Measurements from ENCODE around the gene PRICKLE4. TPM values are rescaled to one million over a fixed set of nuclear protein-coding genes. Genes with fewer than 3 reads are reported as not detected.

PRICKLE4 gene
- total RNA-seq (2014; rRNA removed; shearing (Covaris generic)): 0.40 and 1.2 TPM in 2 replicates
- polyA plus RNA-seq (2014; cell fraction: nucleus; rRNA removed): 3.0 and 9.7 TPM in 2 replicates

DNA sequence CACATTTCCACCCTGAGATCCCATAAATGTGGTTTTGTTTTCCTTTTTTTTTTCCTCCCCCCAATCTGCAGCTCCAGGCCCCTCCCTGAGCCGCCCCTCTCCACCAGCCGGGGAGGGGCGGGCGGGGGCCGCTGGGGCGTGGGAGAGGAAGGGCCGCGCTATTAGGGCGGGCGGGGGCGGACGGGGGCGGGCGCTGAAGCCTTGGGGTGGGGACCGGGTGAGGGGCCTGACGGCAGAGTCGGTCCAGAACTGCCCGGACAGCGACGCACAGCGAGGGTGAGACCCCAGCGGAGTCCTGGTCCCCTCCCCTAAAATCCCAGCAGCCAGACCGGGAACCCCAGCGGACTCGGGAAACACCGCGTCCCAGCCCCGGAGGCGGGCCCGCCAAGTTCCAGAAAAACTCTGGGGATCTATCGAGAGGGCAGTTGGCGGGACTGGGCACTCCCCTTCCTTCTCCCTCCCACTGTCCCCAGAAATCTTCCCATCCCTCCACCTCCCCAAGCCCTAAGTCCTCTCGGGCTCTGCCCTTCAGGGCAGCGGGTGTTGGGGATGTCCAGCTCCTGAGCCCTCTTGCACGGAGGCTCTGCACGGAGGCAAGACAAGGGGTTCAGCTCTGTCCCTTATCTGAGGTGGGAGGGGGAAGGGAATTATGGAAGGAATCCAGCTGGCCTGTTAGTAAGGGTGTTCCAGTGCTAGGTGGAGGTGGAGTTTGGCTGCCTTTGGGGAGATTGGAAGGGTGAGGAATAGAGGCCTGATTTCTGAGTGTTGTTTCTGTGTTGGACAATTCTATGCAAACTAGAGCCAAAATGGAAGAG lies at the start of gene PRICKLE4:
PRICKLE4 (plus strand) TSS at position 232 of the 815 bp plus-strand sequence. CDS start 2,692 bp downstream, outside the sequence.
- no peak for DNase-seq (ENCODE audit: extremely low read depth, low read depth)

DNA sequence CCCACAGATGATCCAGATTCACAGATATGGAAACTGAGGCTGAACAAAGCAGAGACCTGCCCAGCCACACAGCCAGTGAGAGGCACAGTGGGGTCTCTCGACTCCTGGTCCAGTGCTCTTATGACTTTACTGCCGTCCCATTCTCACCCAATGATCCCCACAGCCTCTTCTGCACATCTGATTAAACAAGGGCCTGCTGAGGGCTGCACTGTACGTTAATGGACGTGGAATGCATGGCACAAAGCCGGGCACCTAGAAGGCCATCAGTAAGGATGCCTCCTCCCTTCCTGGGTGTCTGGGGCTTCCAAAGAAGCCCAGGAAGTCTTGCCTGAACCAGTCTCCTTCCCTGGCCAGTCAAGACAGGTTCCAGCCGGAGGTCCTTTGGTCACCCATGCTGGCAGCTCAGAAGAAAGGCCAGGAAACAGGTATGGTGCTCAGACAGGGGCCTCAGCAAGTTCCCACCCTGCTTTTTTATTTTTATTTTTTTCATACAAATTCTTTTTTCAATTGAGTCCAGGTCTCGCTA lies 49.0 kb upstream of the PRICKLE4 start:
- DNase-seq (ENCODE audit: extremely low read depth, low read depth): no peak

- DNase-seq (ENCODE audit: extremely low read depth, low read depth): no peak
These were observed 48.4 kb upstream of the PRICKLE4 start for GRCh38 chr6:41732149-41732548.

- DNase-seq (ENCODE audit: extremely low read depth, low read depth): no peak
These were observed 47.8 kb upstream of the PRICKLE4 start for GRCh38 chr6:41732591-41733359.

DNA sequence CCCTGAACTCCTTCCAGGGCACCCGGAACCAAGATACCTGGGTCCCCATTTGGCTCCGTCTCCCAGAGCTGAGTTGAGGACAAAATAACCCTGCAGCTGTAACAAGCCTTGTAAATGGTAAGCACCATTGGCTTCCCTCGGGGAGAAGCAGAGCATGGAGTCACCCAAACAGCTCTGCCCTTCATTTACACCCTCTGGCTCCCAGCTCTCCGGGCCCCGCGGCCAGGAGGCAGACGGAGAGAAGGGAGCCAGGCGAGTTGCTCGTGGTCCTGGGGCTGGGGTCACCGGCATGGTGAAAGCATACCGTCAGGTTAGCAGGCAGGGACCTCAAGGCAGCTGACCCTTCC lies 47.2 kb upstream of the PRICKLE4 start:
- no peak for DNase-seq (ENCODE audit: extremely low read depth, low read depth)

- DNase-seq (ENCODE audit: extremely low read depth, low read depth): no peak
These were observed 46.6 kb upstream of the PRICKLE4 start for GRCh38 chr6:41733707-41734665.

DNA sequence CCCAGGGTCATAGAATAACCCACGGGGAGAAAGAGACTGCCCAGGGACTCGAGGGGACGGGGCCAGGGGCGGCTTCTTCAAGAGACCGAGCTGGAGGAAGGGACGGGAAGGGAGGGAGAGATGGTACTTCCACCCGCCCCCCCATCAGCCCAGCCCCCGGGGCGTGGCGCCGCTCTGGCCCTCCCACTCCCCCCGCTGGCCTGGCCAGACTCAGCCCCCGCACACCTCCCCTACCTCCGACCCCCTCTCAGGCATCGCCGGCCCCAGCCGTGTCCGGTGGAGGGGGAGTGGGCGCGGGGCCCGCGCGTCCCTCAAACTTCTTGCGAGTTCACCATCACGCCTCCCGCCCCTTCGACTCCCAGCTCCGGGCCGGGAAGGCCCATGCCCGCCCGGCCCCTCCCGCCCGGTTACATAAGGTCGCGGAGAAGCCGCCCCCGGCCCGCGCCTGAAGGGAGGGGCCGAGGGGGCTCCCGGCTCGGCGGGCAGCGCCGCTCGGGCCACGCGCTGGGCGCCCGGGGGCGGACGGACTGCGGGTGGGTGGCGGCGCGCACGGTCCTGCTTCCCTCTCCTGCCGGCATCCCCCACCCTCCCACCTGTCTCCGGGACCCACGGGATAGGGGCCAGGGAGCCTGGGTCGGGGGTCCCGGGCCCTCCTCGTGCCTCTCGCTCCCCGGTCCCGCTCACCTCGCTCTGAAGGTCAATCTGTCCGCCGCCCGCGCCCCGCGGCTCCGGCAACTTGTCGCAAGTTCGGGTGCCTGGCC lies 45.7 kb upstream of the PRICKLE4 start:
- no peak for DNase-seq (ENCODE audit: extremely low read depth, low read depth)

GRCh38 chr6:41735427-41736185 lies 45.0 kb upstream of the PRICKLE4 start, which contains the start of gene TFEB:
Gene TFEB (minus strand): TSS chr6:41735608. CDS start chr6:41691213, 44,395 bp downstream.
- peak; percentile 81 for DNase-seq (ENCODE audit: extremely low read depth, low read depth)

DNA sequence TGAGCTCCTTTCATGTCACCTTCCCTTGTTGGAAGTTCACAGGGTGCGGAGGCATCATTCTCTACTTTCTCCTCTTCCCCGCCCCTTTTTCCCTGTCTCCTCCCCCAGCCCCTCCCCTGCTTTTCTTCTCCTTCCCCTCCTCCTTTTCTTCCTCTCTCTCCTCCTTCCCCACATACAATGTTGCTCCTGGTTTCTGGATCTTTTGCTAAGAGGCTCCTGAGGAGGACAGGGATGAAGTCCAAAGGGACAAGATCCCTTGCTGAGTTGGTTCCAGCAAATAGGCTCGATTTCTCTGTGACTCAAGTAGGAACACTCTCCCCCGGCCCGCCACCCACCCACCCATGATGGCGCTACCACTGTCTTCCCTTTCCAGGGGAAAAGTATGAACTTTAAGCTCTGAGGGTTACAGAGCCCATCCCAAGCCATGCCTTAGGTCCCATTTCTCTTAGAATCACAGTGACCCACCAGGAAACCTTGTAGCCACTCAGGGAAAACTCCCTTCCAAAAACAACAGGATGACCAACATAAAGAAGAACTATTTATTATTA lies 44.3 kb upstream of the PRICKLE4 start:
- DNase-seq (ENCODE audit: extremely low read depth, low read depth): no peak

GRCh38 chr6:41736800-41737555 lies 43.6 kb upstream of the PRICKLE4 start:
- DNase-seq (ENCODE audit: extremely low read depth, low read depth): no peak

GRCh38 chr6:41737591-41738130 lies 42.9 kb upstream of the PRICKLE4 start:
- no peak for DNase-seq (ENCODE audit: extremely low read depth, low read depth)

DNA sequence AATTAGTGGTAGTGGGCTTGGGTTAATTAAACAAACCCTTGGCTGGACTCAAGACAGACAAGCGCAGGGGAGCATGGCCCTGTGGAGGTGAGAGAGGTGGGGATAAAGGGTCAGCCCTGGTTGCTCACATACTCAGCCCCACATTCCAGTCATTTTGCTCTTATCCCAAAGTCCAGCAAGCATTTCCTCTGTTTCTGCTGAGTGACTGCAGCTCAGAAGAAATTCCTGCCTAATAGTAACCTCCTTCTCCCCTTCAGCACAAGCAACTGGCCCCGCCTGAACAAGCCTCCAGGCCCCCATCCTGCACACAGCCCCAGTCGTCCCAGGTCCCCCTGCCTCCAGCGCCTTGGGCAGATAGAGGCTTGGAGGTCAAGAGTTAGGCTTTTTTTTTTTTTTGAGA lies 41.5 kb upstream of the PRICKLE4 start:
- DNase-seq (ENCODE audit: extremely low read depth, low read depth): no peak

GRCh38 chr6:41740366-41741162 lies 40.0 kb upstream of the PRICKLE4 start:
- no peak for DNase-seq (ENCODE audit: extremely low read depth, low read depth)

DNA sequence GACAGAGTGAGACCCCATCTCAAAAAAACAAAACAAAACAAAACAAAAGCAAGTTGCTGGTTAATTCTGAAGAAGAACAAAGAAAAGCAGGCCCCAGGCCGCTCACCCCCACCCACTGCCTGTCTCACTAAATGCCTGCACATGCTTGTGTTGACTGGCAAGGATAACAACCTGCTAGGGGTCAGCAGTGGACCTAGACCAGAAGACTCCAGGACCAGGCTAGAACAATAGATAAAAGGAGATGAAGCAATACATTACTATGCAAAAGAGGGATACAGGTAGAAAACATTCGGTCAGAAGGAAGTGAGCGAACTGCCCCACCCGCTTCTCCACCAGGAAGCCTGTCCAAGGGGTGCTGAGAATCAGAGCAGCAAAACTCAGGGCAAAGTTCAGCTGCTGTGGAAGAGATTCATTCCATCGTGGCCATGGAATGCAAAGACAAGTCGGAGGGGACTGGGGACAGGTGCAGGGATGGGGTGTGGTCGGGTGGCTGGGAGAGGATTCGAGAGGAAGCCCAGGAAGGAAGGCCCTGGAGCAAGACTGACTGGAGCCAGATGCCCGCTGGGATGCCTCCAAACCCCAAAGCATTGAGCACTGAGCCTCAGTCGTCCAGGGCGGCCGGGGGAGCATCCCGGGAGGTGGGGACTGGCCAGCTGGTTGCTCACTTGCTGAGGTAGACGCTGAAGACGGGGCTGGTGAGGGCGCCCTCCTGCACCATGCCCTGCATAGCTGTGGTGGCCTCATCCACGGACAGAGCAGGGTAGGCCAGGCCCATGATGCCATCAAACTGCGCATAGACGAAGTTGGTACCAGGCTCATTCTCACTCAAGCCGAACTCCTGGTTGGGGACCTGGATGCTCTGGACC lies 38.7 kb upstream of the PRICKLE4 start:
- no peak for DNase-seq (ENCODE audit: extremely low read depth, low read depth)

- no peak for DNase-seq (ENCODE audit: extremely low read depth, low read depth)
These were observed 37.0 kb upstream of the PRICKLE4 start for GRCh38 chr6:41743406-41744235.

Measured in NCI-H460 (cell line).